DMS153 (cell line): ENCODE measurements around the gene HMGXB4.

Experiments
- DNase-seq: peaks from one replicate; lab custom pipeline; 2025; lab: John Stamatoyannopoulos, UW

Gene HMGXB4

GRCh38 chr22:35258191-35258988 is 1.1 kb downstream of the HMGXB4 start:
- no peak for DNase-seq

GRCh38 chr22:35264986-35265385 is 7.7 kb downstream of the HMGXB4 start:
- no peak for DNase-seq

- peak; percentile 49 for DNase-seq
Observed at GRCh38 chr22:35266277-35266676, 9.0 kb downstream of the HMGXB4 start.

- DNase-seq: no peak
Observed at GRCh38 chr22:35269630-35270029, 12.3 kb downstream of the HMGXB4 start.

- no peak for DNase-seq
Observed at GRCh38 chr22:35274154-35274871, 17.0 kb downstream of the HMGXB4 start.

- no peak for DNase-seq
Observed at GRCh38 chr22:35275580-35275979, 18.3 kb downstream of the HMGXB4 start.

- DNase-seq: no peak
Observed at GRCh38 chr22:35276019-35276418, 18.7 kb downstream of the HMGXB4 start.

GRCh38 chr22:35288116-35288515 is 30.8 kb downstream of the HMGXB4 start:
- DNase-seq: no peak

- DNase-seq: no peak
Observed at GRCh38 chr22:35292786-35293185, 35.5 kb downstream of the HMGXB4 start.

GRCh38 chr22:35296051-35296450 is 38.8 kb downstream of the HMGXB4 start:
- no peak for DNase-seq

- peak; percentile 57 for DNase-seq
Observed at GRCh38 chr22:35299217-35299672, 42.0 kb downstream of the HMGXB4 start.

- peak; percentile 94 for DNase-seq
Observed at GRCh38 chr22:35299673-35300499, 42.6 kb downstream of the HMGXB4 start, which contains the start of gene TOM1. Gene TOM1 (plus strand): TSS chr22:35299894. CDS start chr22:35299929, 35 bp downstream.

- DNase-seq: no peak
Observed at GRCh38 chr22:35301372-35301874, 44.1 kb downstream of the HMGXB4 start.

GRCh38 chr22:35303029-35303624 is 45.8 kb downstream of the HMGXB4 start:
- no peak for DNase-seq

- no peak for DNase-seq
Observed at GRCh38 chr22:35305525-35306070, 48.3 kb downstream of the HMGXB4 start.

- peak; percentile 21 for DNase-seq
Observed at GRCh38 chr22:35306350-35306967, 49.2 kb downstream of the HMGXB4 start.

- DNase-seq: no peak
Observed at GRCh38 chr22:35307372-35307771, 50.1 kb downstream of the HMGXB4 start.

- no peak for DNase-seq
Observed at GRCh38 chr22:35307892-35308291, 50.6 kb downstream of the HMGXB4 start.

GRCh38 chr22:35308480-35309021 is 51.3 kb downstream of the HMGXB4 start:
- no peak for DNase-seq
